Inflammatory macrophage treated with lipopolysaccharide for 4 hours (primary cell): Measurements from ENCODE around the gene THUMPD1.
"Not testable (repeated sequence)": the region's sequence is repeated elsewhere in the genome, so short reads cannot be mapped to it uniquely, and the experiment has no call there.

Experiments used
- DNase-seq: peaks from one replicate; pipeline ENCODE4 v3.0.0-alpha.2; 2020

Gene THUMPD1

GRCh38 chr16:20747030-20747816 lies 5.6 kb upstream of the THUMPD1 start:
- DNase-seq = peak; percentile 82

- DNase-seq = no peak
These were observed 4.8 kb upstream of the THUMPD1 start for GRCh38 chr16:20746461-20746860.

- DNase-seq = peak; percentile 56
These were observed 3.4 kb upstream of the THUMPD1 start for GRCh38 chr16:20744922-20745440.

- no peak for DNase-seq
These were observed 2.0 kb upstream of the THUMPD1 start for GRCh38 chr16:20743591-20743990.

GRCh38 chr16:20740901-20741521 lies 607 bp downstream of the THUMPD1 start:
- peak; percentile 89 for DNase-seq

GRCh38 chr16:20740007-20740883 lies 1.4 kb downstream of the THUMPD1 start:
- DNase-seq = peak; percentile 11

GRCh38 chr16:20735490-20735889 lies 6.1 kb downstream of the THUMPD1 start:
- DNase-seq = peak; percentile 66

GRCh38 chr16:20734782-20735181 lies 6.8 kb downstream of the THUMPD1 start:
- no peak for DNase-seq

GRCh38 chr16:20734056-20734455 lies 7.6 kb downstream of the THUMPD1 start:
- no peak for DNase-seq

- DNase-seq = no peak
These were observed 12.5 kb downstream of the THUMPD1 start for GRCh38 chr16:20729141-20729540.

GRCh38 chr16:20727181-20727580 lies 14.4 kb downstream of the THUMPD1 start:
- DNase-seq = no peak

GRCh38 chr16:20726661-20727060 lies 15.0 kb downstream of the THUMPD1 start:
- DNase-seq = no peak

- no peak for DNase-seq
These were observed 21.4 kb downstream of the THUMPD1 start for GRCh38 chr16:20720251-20720650.

- not testable (repeated sequence) for DNase-seq
These were observed 23.9 kb downstream of the THUMPD1 start for GRCh38 chr16:20717718-20718117.

- DNase-seq = no peak
These were observed 30.2 kb downstream of the THUMPD1 start for GRCh38 chr16:20711277-20711911.

GRCh38 chr16:20708129-20708528 lies 33.5 kb downstream of the THUMPD1 start:
- peak; percentile 37 for DNase-seq

GRCh38 chr16:20707461-20707860 lies 34.2 kb downstream of the THUMPD1 start:
- DNase-seq = no peak

GRCh38 chr16:20705972-20706371 lies 35.6 kb downstream of the THUMPD1 start:
- not testable (repeated sequence) for DNase-seq

GRCh38 chr16:20704281-20704680 lies 37.3 kb downstream of the THUMPD1 start:
- DNase-seq = no peak

- not testable (repeated sequence) for DNase-seq
These were observed 39.9 kb downstream of the THUMPD1 start for GRCh38 chr16:20701692-20702091.

- DNase-seq = no peak
These were observed 45.0 kb downstream of the THUMPD1 start for GRCh38 chr16:20696618-20697017.

GRCh38 chr16:20695024-20695423 lies 46.6 kb downstream of the THUMPD1 start:
- no peak for DNase-seq

- DNase-seq = not testable (repeated sequence)
These were observed 47.5 kb downstream of the THUMPD1 start for GRCh38 chr16:20694096-20694495.
